Stimulated activated CD8-positive, alpha-beta memory T cell treated with anti-CD3 and anti-CD28 coated beads, Interleukin-15, amount 100 ng/mL, for 24 hours (primary cell): ENCODE data around the gene ARHGAP4.
A peak's percentile ranks its signal among the peaks of the same experiment; 100 is the strongest.

Experiments used
- DNase-seq: peaks from one replicate; pipeline ENCODE4 v3.0.0-alpha.2; 2020; ENCODE audit warnings: low read depth

Gene ARHGAP4

GRCh38 chrX:153945956-153946943 lies 20.2 kb upstream of the ARHGAP4 start:
- DNase-seq: no peak

GRCh38 chrX:153944800-153945150 lies 18.7 kb upstream of the ARHGAP4 start:
- DNase-seq: no peak

- DNase-seq: no peak
Observed at GRCh38 chrX:153944140-153944799, 18.2 kb upstream of the ARHGAP4 start, which contains the start of gene RENBP. RENBP (minus strand) TSS chrX:153944643; CDS start chrX:153944610, 33 bp downstream.

GRCh38 chrX:153941336-153942252 lies 15.5 kb upstream of the ARHGAP4 start:
- no peak for DNase-seq

- DNase-seq: no peak
Observed at GRCh38 chrX:153939573-153939972, 13.5 kb upstream of the ARHGAP4 start.

- DNase-seq: no peak
Observed at GRCh38 chrX:153938226-153938786, 12.2 kb upstream of the ARHGAP4 start.

- no peak for DNase-seq
Observed at GRCh38 chrX:153937056-153937455, 11.0 kb upstream of the ARHGAP4 start.

- DNase-seq: no peak
Observed at GRCh38 chrX:153935326-153935851, 9.3 kb upstream of the ARHGAP4 start.

- DNase-seq: no peak
Observed at GRCh38 chrX:153934762-153935325, 8.8 kb upstream of the ARHGAP4 start, which contains the start of gene NAA10. NAA10 (minus strand) TSS chrX:153935037; CDS start chrX:153934904, 133 bp downstream.

GRCh38 chrX:153934148-153934761 lies 8.2 kb upstream of the ARHGAP4 start:
- DNase-seq: no peak

GRCh38 chrX:153933748-153934147 lies 7.7 kb upstream of the ARHGAP4 start:
- DNase-seq: no peak

- DNase-seq: no peak
Observed at GRCh38 chrX:153932220-153932915, 6.3 kb upstream of the ARHGAP4 start.

GRCh38 chrX:153931748-153932147 lies 5.7 kb upstream of the ARHGAP4 start:
- no peak for DNase-seq

GRCh38 chrX:153931151-153931550 lies 5.1 kb upstream of the ARHGAP4 start:
- no peak for DNase-seq

GRCh38 chrX:153930011-153930910 lies 4.2 kb upstream of the ARHGAP4 start:
- DNase-seq: no peak

- no peak for DNase-seq
Observed at GRCh38 chrX:153929576-153929975, 3.5 kb upstream of the ARHGAP4 start.

GRCh38 chrX:153928846-153929245 lies 2.8 kb upstream of the ARHGAP4 start:
- no peak for DNase-seq

GRCh38 chrX:153927922-153928760 lies 2.1 kb upstream of the ARHGAP4 start:
- DNase-seq: peak; percentile 69
